HCT116 (cell line): ENCODE results near the gene CMTM8. TPM values are rescaled to one million over a fixed set of nuclear protein-coding genes. Genes with fewer than 3 reads are reported as not detected.

ENCODE experiments used
- ATAC-seq: fragments of 200-7000 bp; cut with Tn5 transposase; 2 replicates; pipeline ENCODE4 v1.9.1; 2020; ENCODE audit warnings: mild to moderate bottlenecking, moderate library complexity
- BruUV-seq: library from RNA; stranded (reverse); fragments of 400-500 nt; replicated peaks from 2 replicates; lab custom pipeline; 2021; lab: Mats Ljungman, UMichigan
- CTCF ChIA-PET: fragments of 300-600 bp; sonication (Branson Sonifier 250); formaldehyde crosslinking; loops from one replicate; lab custom pipeline; 2021; ENCODE audit warnings: antibody characterized with exemption; lab: Charles Lee
- POLR2A ChIA-PET: fragments of 300-600, 350-600 bp; sonication (Branson Sonifier 250); formaldehyde crosslinking; loops from one replicate; lab custom pipeline; 2021; ENCODE audit warnings: antibody characterized with exemption; lab: Charles Lee
- RAD21 ChIA-PET, 2 experiments: fragments of 300-600 bp; sonication (Branson Sonifier 250); formaldehyde crosslinking; loops; one replicate each; lab custom pipeline; 2023; ENCODE audit warnings: low total read pairs in 2 of 2; ENCODE audit not compliant: uncharacterized antibody in 2 of 2, unreplicated experiment in 2 of 2, low non-redundant PET in 1 of 2; lab: Charles Lee
- DNase-seq: peaks from one replicate; pipeline ENCODE4 v3.0.0-alpha.2; 2010; ENCODE audit warnings: low read depth, low spot score
- H2AFZ ChIP-seq: fragments of 200-600 bp; shearing (Covaris generic), sonication (generic); 2 replicates; pipeline ENCODE4 v1.6.1; 2017; ENCODE audit warnings: low read depth, mixed run types, mixed read lengths, antibody characterized with exemption, low read length; ENCODE audit not compliant: poor library complexity, severe bottlenecking
- H3K27ac ChIP-seq: 2 replicates; pipeline ENCODE4 v1.5.1; 2012; ENCODE audit warnings: low read depth, low read length
- H3K27me3 ChIP-seq: fragments of 200-600 bp; sonication (generic); 2 replicates; pipeline ENCODE4 v1.6.1; 2016; ENCODE audit warnings: mixed run types, low read length, mixed read lengths; ENCODE audit not compliant: insufficient read depth
- H3K36me3 ChIP-seq, 2 experiments: fragments of 200-500 bp in 1 of 2; fragments of 200-600 bp in 1 of 2; sonication (Bioruptor generic) in 1 of 2; sonication (generic) in 1 of 2; 2 replicates each; pipeline versions ENCODE4 v1.5.1 to v1.6.1; 2014 to 2016; ENCODE audit warnings: low read length in 2 of 2, inconsistent platforms in 1 of 2, mixed read lengths in 1 of 2, mixed run types in 1 of 2; ENCODE audit not compliant: insufficient read depth in 2 of 2, control insufficient read depth in 1 of 2
- H3K4me1 ChIP-seq, 2 experiments: fragments of 200-600 bp in 1 of 2; sonication (generic) in 1 of 2; 2 replicates each; pipeline versions ENCODE4 v1.5.1 to v1.6.1; 2012 to 2017; ENCODE audit warnings: low read length in 2 of 2, inconsistent platforms in 1 of 2, mild to moderate bottlenecking in 1 of 2, mixed read lengths in 1 of 2, mixed run types in 1 of 2, moderate library complexity in 1 of 2; ENCODE audit not compliant: insufficient read depth in 2 of 2, control insufficient read depth in 1 of 2
- H3K4me2 ChIP-seq: fragments of 200-600 bp; sonication (generic); 2 replicates; pipeline ENCODE4 v1.6.1; 2017; ENCODE audit warnings: mixed run types, low read length, mixed read lengths
- H3K4me3 ChIP-seq, 2 experiments: fragments of 200-600 bp in 1 of 2; sonication (generic) in 1 of 2; replicated peaks in 1 of 2; 2 replicates each; pipeline ENCODE4 v1.5.1; 2011 to 2016; ENCODE audit warnings: low read length in 2 of 2, control low read depth in 1 of 2, low read depth in 1 of 2, mild to moderate bottlenecking in 1 of 2, mixed read lengths in 1 of 2, mixed run types in 1 of 2
- H3K79me2 ChIP-seq: fragments of 200-600 bp; sonication (generic); 2 replicates; pipeline ENCODE4 v1.6.1; 2017; ENCODE audit warnings: mild to moderate bottlenecking, mixed run types, low read length, moderate library complexity, mixed read lengths; ENCODE audit not compliant: insufficient read depth
- H3K9ac ChIP-seq: fragments of 200-600 bp; sonication (generic); 2 replicates; pipeline ENCODE4 v1.6.1; 2016; ENCODE audit warnings: low read length, mixed read lengths
- H3K9me2 ChIP-seq: fragments of 200-600 bp; sonication (generic), shearing (Covaris generic); 2 replicates; pipeline ENCODE4 v1.6.1; 2017; ENCODE audit warnings: mixed run types, mild to moderate bottlenecking, moderate library complexity; ENCODE audit not compliant: insufficient read depth
- H3K9me3 ChIP-seq, 2 experiments: fragments of 200-500 bp in 1 of 2; fragments of 200-600 bp in 1 of 2; sonication (Bioruptor generic) in 1 of 2; sonication (generic) in 1 of 2; 2 replicates each; pipeline ENCODE4 v1.6.1; 2014 to 2017; ENCODE audit warnings: low read length in 2 of 2, mixed read lengths in 2 of 2, inconsistent platforms in 1 of 2, low read depth in 1 of 2, mild to moderate bottlenecking in 1 of 2, mixed run types in 1 of 2, moderate library complexity in 1 of 2; ENCODE audit not compliant: control insufficient read depth in 1 of 2, insufficient read depth in 1 of 2
- H4K20me1 ChIP-seq: fragments of 200-600 bp; sonication (generic), shearing (Covaris generic); 2 replicates; pipeline ENCODE4 v1.6.1; 2017; ENCODE audit warnings: mixed run types, mild to moderate bottlenecking, moderate library complexity; ENCODE audit not compliant: insufficient read depth
- CBX3 ChIP-seq: IDR thresholded peaks from 2 replicates; pipeline ENCODE4 v1.6.1; 2012; ENCODE audit warnings: low read depth
- EGR1 ChIP-seq: IDR thresholded peaks from 2 replicates; pipeline ENCODE4 v1.6.1; 2012; ENCODE audit warnings: low read depth
- EZH2 ChIP-seq: fragments of 200-600 bp; sonication (generic); IDR thresholded peaks from 2 replicates; pipeline ENCODE4 v1.6.1; 2017; ENCODE audit warnings: antibody characterized with exemption, mixed run types
- MAX ChIP-seq: IDR thresholded peaks from 2 replicates; pipeline ENCODE4 v1.6.1; 2012
- POLR2AphosphoS5 ChIP-seq: IDR thresholded peaks from 2 replicates; pipeline ENCODE4 v1.6.1; 2011; ENCODE audit warnings: mild to moderate bottlenecking, low read depth, low read length, moderate library complexity
- RAD21 ChIP-seq: IDR thresholded peaks from 2 replicates; pipeline ENCODE4 v1.6.1; 2012; ENCODE audit warnings: low read depth, mild to moderate bottlenecking
- REST ChIP-seq: IDR thresholded peaks from 2 replicates; pipeline ENCODE4 v1.6.1; 2012; ENCODE audit warnings: low read depth
- SIN3A ChIP-seq: IDR thresholded peaks from 2 replicates; pipeline ENCODE4 v1.6.1; 2012; ENCODE audit warnings: low read depth
- SRF ChIP-seq: IDR thresholded peaks from 2 replicates; pipeline ENCODE4 v1.6.1; 2012; ENCODE audit warnings: low read depth
- YY1 ChIP-seq: IDR thresholded peaks from 2 replicates; pipeline ENCODE4 v1.6.1; 2011; ENCODE audit warnings: low read length, low read depth, moderate library complexity, mild to moderate bottlenecking; ENCODE audit not compliant: insufficient replicate concordance; ENCODE audit errors: extremely low read depth
- ZBTB33 ChIP-seq: IDR thresholded peaks from 2 replicates; pipeline ENCODE4 v1.6.1; 2011; ENCODE audit warnings: mild to moderate bottlenecking, low read length, moderate library complexity; ENCODE audit not compliant: insufficient replicate concordance; ENCODE audit errors: extremely low read depth
- ZFX ChIP-seq: fragments of 450-650 bp; IDR thresholded peaks from 2 replicates; pipeline ENCODE4 v1.6.1; 2017
- intact Hi-C: fragments of 100-400 bp; cut with micrococcal nuclease; formaldehyde crosslinking; loops from 2 replicates; pipeline ENCODE4 v1.10.0; 2022
- total RNA-seq: library from RNA; stranded (reverse); gene quantifications from one replicate; pipeline ENCODE4 v1.2.1, GENCODE V29; 2021; ENCODE audit not compliant: unreplicated experiment
- TF ChIP-seq, protein P1 (sequence below), 3 experiments: fragments of 200-600 bp in 1 of 3; sonication (generic) in 1 of 3; IDR thresholded peaks in 2 of 3; conservative IDR thresholded peaks in 1 of 3; 2 replicates each; pipeline ENCODE4 v1.5.1; 2012 to 2017; ENCODE audit warnings: low read depth in 2 of 3, low read length in 2 of 3, antibody characterized with exemption in 1 of 3, borderline replicate concordance in 1 of 3, control low read depth in 1 of 3, mild to moderate bottlenecking in 1 of 3, mixed read lengths in 1 of 3, mixed run types in 1 of 3, moderate library complexity in 1 of 3; ENCODE audit not compliant: insufficient read depth in 1 of 3

CMTM8 gene
- total RNA-seq, 1 experiment from 2014 or later = 19.4 TPM

GRCh38 chr3:32354362-32354778, 115.9 kb downstream of the CMTM8 start (continued):
- no peak for TF ChIP-seq ZBTB33
- TF ChIP-seq MAX = no peak
- TF ChIP-seq, protein P1, sequence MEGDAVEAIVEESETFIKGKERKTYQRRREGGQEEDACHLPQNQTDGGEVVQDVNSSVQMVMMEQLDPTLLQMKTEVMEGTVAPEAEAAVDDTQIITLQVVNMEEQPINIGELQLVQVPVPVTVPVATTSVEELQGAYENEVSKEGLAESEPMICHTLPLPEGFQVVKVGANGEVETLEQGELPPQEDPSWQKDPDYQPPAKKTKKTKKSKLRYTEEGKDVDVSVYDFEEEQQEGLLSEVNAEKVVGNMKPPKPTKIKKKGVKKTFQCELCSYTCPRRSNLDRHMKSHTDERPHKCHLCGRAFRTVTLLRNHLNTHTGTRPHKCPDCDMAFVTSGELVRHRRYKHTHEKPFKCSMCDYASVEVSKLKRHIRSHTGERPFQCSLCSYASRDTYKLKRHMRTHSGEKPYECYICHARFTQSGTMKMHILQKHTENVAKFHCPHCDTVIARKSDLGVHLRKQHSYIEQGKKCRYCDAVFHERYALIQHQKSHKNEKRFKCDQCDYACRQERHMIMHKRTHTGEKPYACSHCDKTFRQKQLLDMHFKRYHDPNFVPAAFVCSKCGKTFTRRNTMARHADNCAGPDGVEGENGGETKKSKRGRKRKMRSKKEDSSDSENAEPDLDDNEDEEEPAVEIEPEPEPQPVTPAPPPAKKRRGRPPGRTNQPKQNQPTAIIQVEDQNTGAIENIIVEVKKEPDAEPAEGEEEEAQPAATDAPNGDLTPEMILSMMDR (IDR thresholded peaks at IDR 0.05 in 2 of 3, conservative IDR thresholded peaks at IDR 0.05 in 1 of 3; ENCODE audit: borderline replicate concordance in 1 of 3, insufficient read depth in 1 of 3, low read depth in 2 of 3, low read length in 2 of 3) = no peak

- no peak for DNase-seq
- BruUV-seq = no TSS peak
- no peaks in the 10 kb centered on the region for H3K27me3 ChIP-seq
- CTCF ChIA-PET = no interaction called here
- POLR2A ChIA-PET = no interaction called here
- H2AFZ ChIP-seq = no peak overlapping the region
- H3K9me3 ChIP-seq = no peaks in the 10 kb centered on the region
- peaks cover 0 to 10% of the 10 kb centered on the region in 2 experiments; a peak in 2 of 4 replicates for H3K36me3 ChIP-seq
- no peak overlapping the region for H3K27ac ChIP-seq
- H3K79me2 ChIP-seq = no peaks in the 10 kb centered on the region
- no peak overlapping the region for H3K9ac ChIP-seq
- H4K20me1 ChIP-seq = no peaks in the 10 kb centered on the region
- no peaks in the 10 kb centered on the region for H3K4me1 ChIP-seq
- no peak for ATAC-seq
- H3K9me2 ChIP-seq = no peaks in the 10 kb centered on the region; the same call in 1 of the 2 replicates
- intact Hi-C loops = no loop called here
- RAD21 ChIA-PET = no interaction called here
- TF ChIP-seq EZH2 (no peak), CBX3 (no peak), EGR1 (no peak), SIN3A (no peak), SRF (no peak), ZFX (no peak), RAD21 (no peak), YY1 (no peak), POLR2AphosphoS5 (no peak), REST (no peak), MAX (no peak)
- H3K4me3 ChIP-seq = no peak overlapping the region
- no peak overlapping the region for H3K4me2 ChIP-seq
These were observed 117.3 kb downstream of the CMTM8 start for GRCh38 chr3:32355751-32356291.
